ENCODE results near the gene RNGTT. TPM values are rescaled to one million over a fixed set of nuclear protein-coding genes. Genes with fewer than 3 reads are reported as not detected.

RNGTT gene
- total RNA-seq, 1 experiment from 2014 or later: 40.8 TPM

GRCh38 chr6:88614316-88614877 is 349.0 kb downstream of the RNGTT start:
- H3K27ac ChIP-seq: no peak overlapping the region
- H3K4me3 ChIP-seq: no peak overlapping the region
- no peaks in the 10 kb centered on the region for H3K4me1 ChIP-seq
- H3K36me3 ChIP-seq: peaks cover 5% of the 10 kb centered on the region; the same call in 1 of the 2 replicates
- H3K9me3 ChIP-seq (replicated peaks): no peaks in the 10 kb centered on the region
- no peak for DNase-seq
- H3K27me3 ChIP-seq: no peaks in the 10 kb centered on the region

- H3K9me3 ChIP-seq (replicated peaks): peaks cover 3% of the 10 kb centered on the region; the same call in 1 of the 2 replicates
- peak in 1 of 2 experiments; percentile 6 for DNase-seq
- no peak overlapping the region for H3K27ac ChIP-seq
- no peaks in the 10 kb centered on the region for H3K4me1 ChIP-seq
- no peak overlapping the region for H3K4me3 ChIP-seq
- H3K36me3 ChIP-seq: peaks cover 5% of the 10 kb centered on the region; the same call in 1 of the 2 replicates
- no peaks in the 10 kb centered on the region for H3K27me3 ChIP-seq
Measured at GRCh38 chr6:88612631-88613030, 350.8 kb downstream of the RNGTT start.

- Histone ChIP-seq H3K27ac (no peak overlapping the region), H3K36me3 (peaks cover 5% of the 10 kb centered on the region; the same call in 1 of the 2 replicates), H3K27me3 (no peaks in the 10 kb centered on the region), H3K9me3 (replicated peaks) (peaks cover 3% of the 10 kb centered on the region; the same call in 1 of the 2 replicates), H3K4me3 (no peak overlapping the region), H3K4me1 (no peaks in the 10 kb centered on the region)
- DNase-seq: no peak
Measured at GRCh38 chr6:88611721-88612120, 351.7 kb downstream of the RNGTT start.

GRCh38 chr6:88609983-88610382 is 353.4 kb downstream of the RNGTT start:
- DNase-seq: no peak
- Histone ChIP-seq H3K9me3 (replicated peaks) (peaks cover 3% of the 10 kb centered on the region; the same call in 1 of the 2 replicates), H3K36me3 (peaks cover 5% of the 10 kb centered on the region; the same call in 1 of the 2 replicates), H3K4me1 (no peaks in the 10 kb centered on the region), H3K4me3 (no peak overlapping the region), H3K27me3 (no peaks in the 10 kb centered on the region), H3K27ac (no peak overlapping the region)

- 0 out of 2 replicates have a peak, but pooled peaks cover 4% of the 10 kb centered on the region for H3K27me3 ChIP-seq
- no peaks in the 10 kb centered on the region for H3K36me3 ChIP-seq
- no peak for DNase-seq
- no peak overlapping the region for H3K4me3 ChIP-seq
- H3K27ac ChIP-seq: no peak overlapping the region
- H3K4me1 ChIP-seq: no peaks in the 10 kb centered on the region
- peaks cover 3% of the 10 kb centered on the region; the same call in 1 of the 2 replicates for H3K9me3 ChIP-seq (replicated peaks)
Measured at GRCh38 chr6:88605271-88605670, 358.1 kb downstream of the RNGTT start.

- Histone ChIP-seq H3K27ac (no peak overlapping the region), H3K4me1 (no peaks in the 10 kb centered on the region), H3K36me3 (no peaks in the 10 kb centered on the region), H3K27me3 (0 out of 2 replicates have a peak, but pooled peaks cover under 1% of the 10 kb centered on the region), H3K4me3 (no peak overlapping the region), H3K9me3 (replicated peaks) (no peaks in the 10 kb centered on the region)
- no peak for DNase-seq
Measured at GRCh38 chr6:88599571-88599970, 363.8 kb downstream of the RNGTT start.

GRCh38 chr6:88596801-88597200 is 366.6 kb downstream of the RNGTT start:
- H3K4me3 ChIP-seq: no peak overlapping the region
- no peak overlapping the region for H3K27ac ChIP-seq
- H3K4me1 ChIP-seq: no peaks in the 10 kb centered on the region
- no peak for DNase-seq
- no peaks in the 10 kb centered on the region for H3K36me3 ChIP-seq
- H3K27me3 ChIP-seq: no peaks in the 10 kb centered on the region
- H3K9me3 ChIP-seq (replicated peaks): no peaks in the 10 kb centered on the region

GRCh38 chr6:88588938-88589337 is 374.5 kb downstream of the RNGTT start:
- H3K4me1 ChIP-seq: no peaks in the 10 kb centered on the region
- H3K4me3 ChIP-seq: no peak overlapping the region
- H3K9me3 ChIP-seq (replicated peaks): no peaks in the 10 kb centered on the region
- no peaks in the 10 kb centered on the region for H3K27me3 ChIP-seq
- H3K27ac ChIP-seq: no peak overlapping the region
- H3K36me3 ChIP-seq: no peaks in the 10 kb centered on the region
- no peak for DNase-seq

- no peak overlapping the region for H3K27ac ChIP-seq
- no peak for DNase-seq
- no peaks in the 10 kb centered on the region for H3K27me3 ChIP-seq
- H3K4me3 ChIP-seq: no peak overlapping the region
- no peaks in the 10 kb centered on the region for H3K4me1 ChIP-seq
- H3K9me3 ChIP-seq (replicated peaks): no peaks in the 10 kb centered on the region
- no peaks in the 10 kb centered on the region for H3K36me3 ChIP-seq
Measured at GRCh38 chr6:88587150-88587520, 376.3 kb downstream of the RNGTT start.

- Histone ChIP-seq H3K27me3 (no peaks in the 10 kb centered on the region), H3K27ac (no peak overlapping the region), H3K36me3 (no peaks in the 10 kb centered on the region), H3K4me3 (no peak overlapping the region), H3K9me3 (replicated peaks) (no peaks in the 10 kb centered on the region), H3K4me1 (no peaks in the 10 kb centered on the region)
- no peak for DNase-seq
Measured at GRCh38 chr6:88586371-88587149, 376.9 kb downstream of the RNGTT start.

GRCh38 chr6:88585276-88585692 is 378.1 kb downstream of the RNGTT start:
- no peak for DNase-seq
- no peaks in the 10 kb centered on the region for H3K36me3 ChIP-seq
- H3K9me3 ChIP-seq (replicated peaks): no peaks in the 10 kb centered on the region
- H3K27ac ChIP-seq: no peak overlapping the region
- no peaks in the 10 kb centered on the region for H3K27me3 ChIP-seq
- no peaks in the 10 kb centered on the region for H3K4me1 ChIP-seq
- no peak overlapping the region for H3K4me3 ChIP-seq

- H3K4me1 ChIP-seq: no peaks in the 10 kb centered on the region
- no peaks in the 10 kb centered on the region for H3K9me3 ChIP-seq (replicated peaks)
- no peak for DNase-seq
- H3K36me3 ChIP-seq: no peaks in the 10 kb centered on the region
- no peak overlapping the region for H3K27ac ChIP-seq
- no peak overlapping the region for H3K4me3 ChIP-seq
- H3K27me3 ChIP-seq: no peaks in the 10 kb centered on the region
Measured at GRCh38 chr6:88584581-88585275, 378.7 kb downstream of the RNGTT start.

- no peaks in the 10 kb centered on the region for H3K36me3 ChIP-seq
- no peaks in the 10 kb centered on the region for H3K4me1 ChIP-seq
- no peaks in the 10 kb centered on the region for H3K27me3 ChIP-seq
- no peak overlapping the region for H3K4me3 ChIP-seq
- no peaks in the 10 kb centered on the region for H3K9me3 ChIP-seq (replicated peaks)
- DNase-seq: no peak
- no peak overlapping the region for H3K27ac ChIP-seq
Measured at GRCh38 chr6:88577461-88577860, 386.0 kb downstream of the RNGTT start.

GRCh38 chr6:88575536-88575935 is 387.9 kb downstream of the RNGTT start:
- no peak overlapping the region for H3K27ac ChIP-seq
- H3K9me3 ChIP-seq (replicated peaks): no peaks in the 10 kb centered on the region
- H3K27me3 ChIP-seq: no peaks in the 10 kb centered on the region
- no peak overlapping the region for H3K4me3 ChIP-seq
- H3K36me3 ChIP-seq: no peaks in the 10 kb centered on the region
- DNase-seq: no peak
- no peaks in the 10 kb centered on the region for H3K4me1 ChIP-seq

GRCh38 chr6:88574651-88575050 is 388.8 kb downstream of the RNGTT start:
- Histone ChIP-seq H3K27me3 (no peaks in the 10 kb centered on the region), H3K27ac (no peak overlapping the region), H3K4me1 (no peaks in the 10 kb centered on the region), H3K36me3 (no peaks in the 10 kb centered on the region), H3K9me3 (replicated peaks) (peaks cover 1% of the 10 kb centered on the region; the same call in 1 of the 2 replicates), H3K4me3 (no peak overlapping the region)
- no peak for DNase-seq
